Measurements from ENCODE around the gene CAPN2.
"Not testable (repeated sequence)": the region's sequence is repeated elsewhere in the genome, so short reads cannot be mapped to it uniquely, and the experiment has no call there.

The CAPN2 gene

GRCh38 chr1:223739366-223740037, 27.2 kb downstream of the CAPN2 start:
- H3K4me3 ChIP-seq (ENCODE audit: low read depth, low read length), result no peak overlapping the region
- TF ChIP-seq CTCF (IDR thresholded peaks at IDR 0.05; ENCODE audit: low read depth, low read length, missing control alignments), result no peak
- in situ Hi-C loops (cut with HindIII; ENCODE audit: low sequenced_read_pairs), result no loop called here
- no peak for DNase-seq (ENCODE audit: low read depth)

GRCh38 chr1:223740038-223740736, 27.8 kb downstream of the CAPN2 start:
- DNase-seq (ENCODE audit: low read depth); H3K4me3 ChIP-seq (ENCODE audit: low read depth, low read length); in situ Hi-C loops (cut with HindIII; ENCODE audit: low sequenced_read_pairs): not testable (repeated sequence)

- in situ Hi-C loops (cut with HindIII; ENCODE audit: low sequenced_read_pairs), result no loop called here
- H3K4me3 ChIP-seq (ENCODE audit: low read depth, low read length), result no peak overlapping the region
- TF ChIP-seq CTCF (IDR thresholded peaks at IDR 0.05; ENCODE audit: low read depth, low read length, missing control alignments), result no peak
Observed at GRCh38 chr1:223741861-223742260, 29.5 kb downstream of the CAPN2 start.

GRCh38 chr1:223742856-223743517, 30.6 kb downstream of the CAPN2 start:
- no peak for TF ChIP-seq CTCF (IDR thresholded peaks at IDR 0.05; ENCODE audit: low read depth, low read length, missing control alignments)
- no peak overlapping the region for H3K4me3 ChIP-seq (ENCODE audit: low read depth, low read length)
- in situ Hi-C loops (cut with HindIII; ENCODE audit: low sequenced_read_pairs), result no loop called here
- no peak for DNase-seq (ENCODE audit: low read depth)

More at GRCh38 chr1:223741861-223742260, 29.5 kb downstream of the CAPN2 start:
- no peak for DNase-seq (ENCODE audit: low read depth)

- TF ChIP-seq CTCF (IDR thresholded peaks at IDR 0.05; ENCODE audit: low read depth, low read length, missing control alignments), result no peak
- no peak overlapping the region for H3K4me3 ChIP-seq (ENCODE audit: low read depth, low read length)
- in situ Hi-C loops (cut with HindIII; ENCODE audit: low sequenced_read_pairs), result no loop called here
- no peak for DNase-seq (ENCODE audit: low read depth)
Observed at GRCh38 chr1:223745731-223746130, 33.4 kb downstream of the CAPN2 start.

GRCh38 chr1:223747838-223748335, 35.5 kb downstream of the CAPN2 start:
- no peak overlapping the region for H3K4me3 ChIP-seq (ENCODE audit: low read depth, low read length)
- no peak for DNase-seq (ENCODE audit: low read depth)
- TF ChIP-seq CTCF (IDR thresholded peaks at IDR 0.05; ENCODE audit: low read depth, low read length, missing control alignments), result no peak
- in situ Hi-C loops (cut with HindIII; ENCODE audit: low sequenced_read_pairs), result no loop called here

GRCh38 chr1:223748405-223748772, 36.0 kb downstream of the CAPN2 start:
- TF ChIP-seq CTCF (IDR thresholded peaks at IDR 0.05; ENCODE audit: low read depth, low read length, missing control alignments), result no peak
- DNase-seq (ENCODE audit: low read depth), result no peak
- peak overlapping the region; percentile 15 for H3K4me3 ChIP-seq (ENCODE audit: low read depth, low read length)
- in situ Hi-C loops (cut with HindIII; ENCODE audit: low sequenced_read_pairs), result no loop called here
